HG03442 (cell line): Measurements from ENCODE around the gene NEXN.
"Not testable (repeated sequence)": the region's sequence is repeated elsewhere in the genome, so short reads cannot be mapped to it uniquely, and the experiment has no call there.

Experiments used
- ATAC-seq: cut with Tn5 transposase; IDR thresholded peaks from one replicate; pipeline ENCODE4 v1.9.1; 2021; ENCODE audit warnings: mild to moderate bottlenecking, moderate library complexity; ENCODE audit not compliant: unreplicated experiment

The NEXN gene

DNA sequence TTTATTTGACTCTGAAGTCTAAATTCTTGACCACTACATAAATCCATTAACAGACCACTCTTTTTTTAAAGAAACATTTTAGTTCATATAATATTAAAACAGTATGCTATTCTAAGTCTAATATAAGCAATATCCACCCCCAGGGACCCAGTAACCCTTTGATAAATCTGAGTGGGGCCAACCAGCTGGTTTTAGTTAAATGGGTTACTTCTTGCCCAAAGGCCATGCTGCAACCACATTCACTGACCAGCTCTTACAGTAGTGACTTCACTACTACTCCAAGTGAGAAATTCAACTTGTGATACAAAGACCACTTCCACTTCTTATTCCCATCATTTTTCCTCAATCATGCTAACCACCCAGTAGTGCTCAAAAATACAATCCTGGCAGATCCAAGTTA, 70.0 kb downstream of the NEXN start:
- ATAC-seq = no peak

DNA sequence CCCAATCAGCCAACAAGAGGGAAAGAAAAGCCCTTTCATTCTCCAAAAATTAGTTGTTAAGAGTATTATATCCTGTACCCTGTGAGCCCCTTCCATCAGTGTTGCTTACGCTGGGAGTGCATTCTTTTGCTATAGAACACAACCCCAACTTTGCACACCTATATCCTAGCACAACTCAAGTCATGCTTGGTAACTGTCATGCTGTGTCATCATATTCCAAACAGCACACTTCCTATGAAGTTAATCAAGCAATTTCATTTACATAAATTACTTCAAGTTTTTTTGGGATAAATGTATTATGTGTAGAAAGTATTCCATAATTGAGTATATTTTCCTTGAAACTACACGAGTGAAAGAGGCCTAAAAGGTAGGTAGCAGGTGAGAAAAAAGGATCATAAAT, 70.4 kb downstream of the NEXN start:
- ATAC-seq = no peak

GRCh38 chr1:77961392-77961791, 73.0 kb downstream of the NEXN start:
- no peak for ATAC-seq

GRCh38 chr1:77966291-77966690, 77.9 kb downstream of the NEXN start:
- ATAC-seq = no peak

GRCh38 chr1:77970192-77970591, 81.8 kb downstream of the NEXN start:
- no peak for ATAC-seq

GRCh38 chr1:77972080-77972479, 83.7 kb downstream of the NEXN start:
- no peak for ATAC-seq

- no peak for ATAC-seq
Measured at GRCh38 chr1:77975386-77975785, 87.0 kb downstream of the NEXN start.

- no peak for ATAC-seq
Measured at GRCh38 chr1:77975907-77976306, 87.5 kb downstream of the NEXN start.

GRCh38 chr1:77976433-77977076, 88.1 kb downstream of the NEXN start:
- ATAC-seq = no peak

GRCh38 chr1:77977989-77978292, 89.5 kb downstream of the NEXN start:
- ATAC-seq = no peak

DNA sequence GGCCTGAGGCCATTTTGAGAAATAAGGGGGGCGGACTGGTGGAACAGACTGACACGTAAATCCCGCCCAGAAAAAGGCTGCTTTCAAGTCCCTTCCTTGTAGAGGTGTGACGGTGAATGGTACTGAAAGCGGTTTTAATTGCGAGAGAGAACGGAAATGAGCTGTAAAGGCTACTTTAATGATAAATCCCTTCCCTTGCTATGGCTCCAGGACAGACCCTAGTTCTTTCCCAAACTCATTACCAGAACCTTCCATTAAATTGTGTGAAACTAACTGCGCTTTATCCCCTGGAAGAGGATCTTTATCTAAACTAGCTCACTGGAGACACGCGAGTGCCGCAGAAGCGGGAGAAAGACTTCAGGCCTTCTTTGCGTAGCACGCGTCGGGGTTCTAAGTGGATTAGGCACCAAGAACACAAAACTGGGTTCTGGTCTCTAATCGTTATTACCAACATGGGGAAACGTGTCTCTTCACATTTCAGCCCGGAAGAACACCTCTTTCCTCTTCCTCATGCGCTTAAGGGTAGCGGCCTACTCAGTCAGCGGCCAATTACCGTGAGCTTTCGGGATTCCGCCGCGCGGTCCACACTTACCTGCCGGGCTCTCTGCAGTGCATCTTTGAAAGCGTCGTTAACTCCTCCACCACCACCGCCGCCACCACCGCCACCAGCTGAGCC, 90.0 kb downstream of the NEXN start:
- peak; percentile 66 for ATAC-seq

DNA sequence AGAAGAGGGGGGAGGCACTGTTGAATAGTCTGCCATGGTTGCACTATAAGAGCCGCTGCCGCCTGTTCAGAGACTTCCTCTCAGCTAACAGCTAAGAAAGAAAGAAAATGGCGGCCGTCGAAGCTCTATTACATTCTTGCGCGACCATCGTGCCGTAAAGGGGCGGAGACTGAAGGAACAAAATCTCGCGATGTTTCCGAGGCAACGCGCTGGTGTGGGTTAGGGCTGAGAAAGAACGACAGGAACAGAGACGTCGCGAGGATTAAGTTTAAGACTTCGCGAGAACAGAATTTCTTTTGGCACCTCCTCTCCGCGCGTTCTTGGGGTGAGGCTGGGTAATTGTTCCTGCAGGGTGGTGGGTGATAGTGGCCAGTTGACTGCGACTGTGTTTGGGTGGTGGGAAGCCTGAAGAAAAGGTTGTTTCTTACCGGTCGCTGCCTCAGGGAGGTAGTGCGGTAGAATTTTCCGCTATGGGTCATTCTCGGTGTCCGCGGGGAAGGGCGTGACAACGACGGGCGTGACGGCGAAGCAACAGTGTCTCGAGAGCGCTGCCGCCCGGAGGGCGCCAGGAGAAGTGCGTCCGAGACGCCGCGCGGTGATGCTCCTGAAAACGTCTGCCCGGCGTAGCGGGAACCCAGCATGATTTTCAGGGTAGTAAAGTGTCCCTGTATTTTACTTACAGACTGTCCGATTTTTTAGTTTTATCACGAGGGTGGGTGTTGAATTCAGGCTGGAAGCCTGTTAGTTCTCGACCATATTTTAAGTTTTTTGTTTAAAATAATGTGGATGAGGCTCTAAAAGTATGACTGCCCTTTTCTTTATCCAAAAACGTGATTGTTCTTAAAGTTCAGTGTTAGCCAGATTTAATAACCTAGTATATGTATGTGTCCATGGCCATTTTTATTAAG, 90.8 kb downstream of the NEXN start, which contains the start of gene FUBP1:
TSS of gene FUBP1 (minus strand) at position 104 of the 908 bp plus-strand sequence. CDS start at position 36, 68 bp downstream.
- peak; percentile 72 for ATAC-seq

GRCh38 chr1:77983352-77983996, 95.0 kb downstream of the NEXN start:
- ATAC-seq = not testable (repeated sequence)

DNA sequence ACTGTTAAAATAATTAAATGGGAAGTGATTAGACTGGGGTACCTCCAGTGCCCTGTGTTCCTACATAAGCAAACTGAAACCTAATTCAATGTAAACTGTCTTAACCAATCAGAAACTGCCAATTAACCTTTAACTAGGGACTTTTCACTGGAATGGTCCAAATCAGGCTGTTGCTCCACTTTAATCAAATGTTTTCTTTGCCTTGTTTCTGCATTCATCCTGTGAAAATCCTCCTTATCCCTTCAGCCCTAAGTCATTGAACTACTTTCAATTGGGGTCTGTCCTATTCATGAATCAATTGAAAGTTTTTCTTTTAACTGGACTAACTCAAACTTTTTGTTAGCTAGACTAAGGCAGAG, 95.6 kb downstream of the NEXN start:
- ATAC-seq = no peak

- no peak for ATAC-seq
Measured at GRCh38 chr1:77984629-77985028, 96.2 kb downstream of the NEXN start.

DNA sequence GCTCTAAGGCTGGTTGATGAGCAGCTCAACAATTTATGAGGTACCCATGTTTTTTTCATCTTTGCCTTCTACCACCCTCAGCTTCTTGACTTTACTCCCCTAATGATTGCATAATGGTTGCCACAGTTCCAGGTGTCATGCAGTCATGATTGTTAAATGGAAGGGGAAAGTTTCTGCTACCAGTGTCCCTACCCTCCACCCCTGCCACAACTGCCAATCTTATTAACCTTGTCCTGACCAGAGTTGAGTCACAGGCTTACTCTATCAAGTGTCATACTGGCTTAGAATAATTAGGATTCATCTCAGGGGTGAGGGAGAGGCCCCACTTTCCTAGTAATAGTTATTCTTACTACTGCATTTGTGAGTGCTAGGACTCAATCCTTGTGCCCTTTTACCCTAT, 98.4 kb downstream of the NEXN start:
- no peak for ATAC-seq

DNA sequence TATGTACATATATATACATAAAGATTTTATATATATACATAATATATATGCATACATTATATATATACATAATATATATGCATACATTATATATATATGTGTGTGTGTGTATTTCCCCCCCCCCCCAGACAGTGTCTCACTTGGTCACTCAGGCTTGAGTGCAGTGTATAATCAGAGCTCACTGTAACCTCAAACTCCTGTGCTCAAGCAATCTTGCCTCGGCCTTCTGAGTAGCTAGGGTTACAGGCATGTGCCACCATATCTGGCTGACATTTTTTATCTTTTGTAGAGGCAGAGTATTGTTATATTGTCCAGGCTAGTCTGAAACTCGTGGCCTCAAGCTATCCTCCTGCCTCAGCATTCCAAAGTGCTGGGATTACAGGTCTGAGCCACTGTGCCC, 99.5 kb downstream of the NEXN start:
- ATAC-seq = no peak

GRCh38 chr1:77989744-77990143, 101.3 kb downstream of the NEXN start:
- ATAC-seq = no peak

DNA sequence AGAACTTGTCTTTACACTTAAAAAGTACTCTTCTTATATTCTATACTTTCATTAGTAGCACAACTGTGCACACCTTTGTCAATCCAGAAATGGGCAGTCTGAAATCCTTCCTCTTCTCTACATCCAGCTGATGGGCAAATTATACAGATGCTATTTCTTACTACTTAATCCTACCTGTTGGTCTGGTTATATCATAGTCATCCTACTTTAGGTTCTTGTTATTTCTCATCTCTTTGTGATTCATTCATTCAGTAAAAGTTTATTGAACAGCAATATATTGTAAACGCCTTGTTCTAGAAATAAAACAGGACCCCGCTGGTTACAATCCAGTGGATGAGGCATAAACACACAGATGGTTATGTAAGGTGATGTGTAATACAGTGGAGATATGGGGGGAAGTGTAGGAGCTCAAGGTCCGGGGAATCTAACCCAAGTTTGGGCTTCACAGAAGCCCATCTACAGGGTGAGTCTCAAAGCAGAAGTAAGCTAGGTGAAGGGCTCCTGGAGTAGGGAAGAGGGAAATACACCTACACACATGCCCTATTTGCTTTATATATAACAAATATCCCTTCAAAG, 102.3 kb downstream of the NEXN start:
- ATAC-seq = no peak

- no peak for ATAC-seq
Measured at GRCh38 chr1:77991638-77992037, 103.2 kb downstream of the NEXN start.
